WTC11 (cell line): ENCODE data around the gene TNFAIP2. TPM values are rescaled to one million over a fixed set of nuclear protein-coding genes. Genes with fewer than 3 reads are reported as not detected.

Source experiments
- ATAC-seq: fragments of 200-7000 bp; cut with Tn5 transposase; 2 replicates; pipeline ENCODE4 v1.10.0; 2021; ENCODE audit warnings: mild to moderate bottlenecking, moderate library complexity
- CTCF ChIA-PET: fragments of 300-600 bp; sonication (Branson Sonifier 250); formaldehyde crosslinking; loops from one replicate; lab custom pipeline; 2021; ENCODE audit warnings: antibody characterized with exemption; lab: Charles Lee
- POLR2A ChIA-PET: fragments of 350-600 bp; sonication (Branson Sonifier 250); formaldehyde crosslinking; loops from one replicate; lab custom pipeline; 2021; ENCODE audit warnings: antibody characterized with exemption; lab: Charles Lee
- DNase-seq: peaks from one replicate; pipeline ENCODE4 v3.0.0; 2021; ENCODE audit warnings: low spot score
- H3K27ac Mint-ChIP-seq: 2 replicates; pipeline ENCODE4 v1.8.0; 2021; ENCODE audit warnings: mixed read lengths
- H3K27me3 Mint-ChIP-seq: 2 replicates; pipeline ENCODE4 v1.8.0; 2021; ENCODE audit warnings: low read depth, mild to moderate bottlenecking, moderate library complexity, mixed read lengths
- H3K36me3 Mint-ChIP-seq: 2 replicates; pipeline ENCODE4 v1.8.0; 2021; ENCODE audit warnings: mixed read lengths
- H3K4me1 Mint-ChIP-seq: 2 replicates; pipeline ENCODE4 v1.8.0; 2022; ENCODE audit warnings: mixed read lengths
- H3K4me3 Mint-ChIP-seq: 2 replicates; pipeline ENCODE4 v1.8.0; 2021; ENCODE audit warnings: mild to moderate bottlenecking, moderate library complexity, mixed read lengths
- H3K9me3 Mint-ChIP-seq: 2 replicates; pipeline ENCODE4 v1.8.0; 2021; ENCODE audit warnings: mixed read lengths
- ATF3 ChIP-seq: sonication (generic); formaldehyde crosslinking; conservative IDR thresholded peaks from 2 replicates; pipeline ENCODE4 v1.8.1; 2022; ENCODE audit warnings: mild to moderate bottlenecking, missing genetic modification reagents
- ATF6 ChIP-seq: sonication (generic); formaldehyde crosslinking; IDR thresholded peaks from 2 replicates; pipeline ENCODE4 v1.8.1; 2023; ENCODE audit warnings: mild to moderate bottlenecking, missing genetic modification reagents
- ETV6 ChIP-seq: sonication (generic); formaldehyde crosslinking; IDR thresholded peaks from 2 replicates; pipeline ENCODE4 v1.8.1; 2022; ENCODE audit warnings: mild to moderate bottlenecking, missing genetic modification reagents
- FOXJ3 ChIP-seq: sonication (generic); formaldehyde crosslinking; IDR thresholded peaks from 2 replicates; pipeline ENCODE4 v1.9.0; 2021; ENCODE audit warnings: missing genetic modification reagents, mild to moderate bottlenecking, borderline replicate concordance
- IRF1 ChIP-seq: sonication (generic); formaldehyde crosslinking; IDR thresholded peaks from 2 replicates; pipeline ENCODE4 v1.8.0; 2023; ENCODE audit warnings: missing genetic modification reagents
- KAT7 ChIP-seq: sonication (generic); formaldehyde crosslinking; IDR thresholded peaks from 2 replicates; pipeline ENCODE4 v1.8.1; 2023; ENCODE audit warnings: missing genetic modification reagents, mild to moderate bottlenecking, borderline replicate concordance
- NR1H2 ChIP-seq: sonication (generic); formaldehyde crosslinking; IDR thresholded peaks from 2 replicates; pipeline ENCODE4 v1.9.0; 2021; ENCODE audit warnings: mild to moderate bottlenecking, moderate library complexity, missing genetic modification reagents
- NR2C2 ChIP-seq: sonication (generic); formaldehyde crosslinking; IDR thresholded peaks from 2 replicates; pipeline ENCODE4 v1.8.0; 2022; ENCODE audit warnings: mild to moderate bottlenecking, missing genetic modification reagents
- OVOL2 ChIP-seq: fragments of 250-450 bp; sonication (Bioruptor Pico); IDR thresholded peaks from 2 replicates; pipeline ENCODE4 v1.9.0; 2021; ENCODE audit warnings: mild to moderate bottlenecking, borderline replicate concordance
- PRRX2 ChIP-seq: fragments of 250-450 bp; sonication (Bioruptor Pico); IDR thresholded peaks from 2 replicates; pipeline ENCODE4 v1.8.0; 2021; ENCODE audit warnings: mild to moderate bottlenecking
- RELA ChIP-seq: sonication (generic); formaldehyde crosslinking; IDR thresholded peaks from 2 replicates; pipeline ENCODE4 v1.8.1; 2022; ENCODE audit warnings: missing genetic modification reagents, mild to moderate bottlenecking, borderline replicate concordance
- RORB ChIP-seq: fragments of 250-450 bp; sonication (Bioruptor Pico); IDR thresholded peaks from 2 replicates; pipeline ENCODE4 v1.9.0; 2021; ENCODE audit warnings: mild to moderate bottlenecking
- SOX15 ChIP-seq: fragments of 250-450 bp; sonication (Bioruptor Pico); IDR thresholded peaks from 2 replicates; pipeline ENCODE4 v1.9.0; 2021; ENCODE audit warnings: mild to moderate bottlenecking
- TEAD1 ChIP-seq: sonication (generic); formaldehyde crosslinking; IDR thresholded peaks from 2 replicates; pipeline ENCODE4 v1.8.0; 2022; ENCODE audit warnings: mild to moderate bottlenecking, missing genetic modification reagents
- ZNF263 ChIP-seq: sonication (generic); formaldehyde crosslinking; IDR thresholded peaks from 2 replicates; pipeline ENCODE4 v1.8.1; 2022; ENCODE audit warnings: low read depth, mild to moderate bottlenecking, moderate library complexity, missing genetic modification reagents
- ZNF423 ChIP-seq: fragments of 250-450 bp; sonication (Bioruptor Pico); IDR thresholded peaks from 2 replicates; pipeline ENCODE4 v2.1.2; 2022; ENCODE audit warnings: mild to moderate bottlenecking, moderate library complexity
- ZNF512 ChIP-seq: sonication (generic); formaldehyde crosslinking; IDR thresholded peaks from 2 replicates; pipeline ENCODE4 v1.8.1; 2022; ENCODE audit warnings: missing genetic modification reagents, borderline replicate concordance
- ZNF671 ChIP-seq: fragments of 250-450 bp; sonication (Bioruptor Pico); IDR thresholded peaks from 2 replicates; pipeline ENCODE4 v1.8.0; 2021; ENCODE audit warnings: mild to moderate bottlenecking
- total RNA-seq: library from RNA; stranded (reverse); gene quantifications from 3 replicates; pipeline ENCODE4 v1.2.3, GENCODE V29; 2021
- TF ChIP-seq, protein P1 (sequence below): sonication (generic); formaldehyde crosslinking; IDR thresholded peaks from 2 replicates; pipeline ENCODE4 v1.8.0; 2022; ENCODE audit warnings: mild to moderate bottlenecking, missing genetic modification reagents
- TF ChIP-seq, protein P2 (sequence below): sonication (generic); formaldehyde crosslinking; IDR thresholded peaks from 2 replicates; pipeline ENCODE4 v1.8.0; 2022; ENCODE audit warnings: mild to moderate bottlenecking, missing genetic modification reagents
- TF ChIP-seq, protein P3 (sequence below): sonication (generic); formaldehyde crosslinking; IDR thresholded peaks from 2 replicates; pipeline ENCODE4 v1.8.0; 2022; ENCODE audit warnings: mild to moderate bottlenecking, missing genetic modification reagents
- TF ChIP-seq, protein P4 (sequence below): fragments of 250-450 bp; sonication (Bioruptor Pico); IDR thresholded peaks from 2 replicates; pipeline ENCODE4 v1.9.0; 2021; ENCODE audit warnings: mild to moderate bottlenecking

The TNFAIP2 gene
- total RNA-seq, 1 experiment from 2014 or later, result 24.1 TPM

DNA sequence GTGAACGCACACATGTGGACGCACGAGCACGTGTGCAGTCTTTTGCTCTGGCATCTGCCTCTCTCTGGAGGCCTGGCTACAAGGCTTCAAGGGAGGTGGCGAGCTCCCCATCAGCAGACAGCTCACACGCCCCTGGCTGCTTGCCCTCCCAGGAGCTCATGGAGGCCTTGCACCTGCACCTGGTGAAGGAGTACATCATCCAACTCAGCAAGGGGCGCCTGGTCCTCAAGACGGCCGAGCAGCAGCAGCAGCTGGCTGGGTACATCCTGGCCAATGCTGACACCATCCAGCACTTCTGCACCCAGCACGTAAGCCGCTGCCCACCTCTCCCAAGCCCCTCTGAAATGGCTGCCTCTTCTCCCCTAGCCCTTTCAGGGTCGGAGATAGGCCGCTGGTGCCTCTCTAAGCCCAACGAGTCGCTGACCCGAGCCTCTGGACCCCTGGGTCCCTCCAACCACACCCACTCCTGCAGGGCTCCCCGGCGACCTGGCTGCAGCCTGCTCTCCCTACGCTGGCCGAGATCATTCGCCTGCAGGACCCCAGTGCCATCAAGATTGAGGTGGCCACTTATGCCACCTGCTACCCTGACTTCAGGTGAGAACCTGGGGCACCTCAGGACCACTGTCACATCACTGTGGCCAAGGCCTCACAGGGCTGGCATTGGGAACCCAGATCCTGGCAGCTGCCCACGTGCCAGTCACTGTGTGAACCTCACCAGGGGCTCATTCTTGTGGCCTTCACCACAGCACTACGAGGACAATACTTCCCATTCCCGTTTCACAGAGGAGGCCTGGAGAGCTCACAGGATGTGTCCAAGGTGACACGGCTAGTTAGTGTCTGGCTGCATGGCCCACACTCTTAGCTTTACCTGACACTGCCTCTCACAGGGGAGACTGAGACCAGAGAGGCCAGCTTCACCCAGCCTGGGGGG, 10.2 kb downstream of the TNFAIP2 start:
- no peak for ATAC-seq
- Mint-ChIP-seq H3K4me1 (peaks cover 17% of the 10 kb centered on the region), H3K36me3 (peaks cover 5% of the 10 kb centered on the region; the same call in 1 of the 2 replicates), H3K4me3 (no peak overlapping the region), H3K27ac (no peak overlapping the region), H3K27me3 (peaks cover 3% of the 10 kb centered on the region; the same call in 1 of the 2 replicates), H3K9me3 (no peaks in the 10 kb centered on the region)
- ChIA-PET POLR2A (interaction anchor here (0.5 kb wide), 1 partner anchor 225 kb away, joined by 3 read pairs; no protein-coding TSS in a partner anchor), CTCF (interaction anchor here (12.3 kb wide), 1 partner anchor 29 kb away, joined by 199 read pairs; no protein-coding TSS in a partner anchor)
- no peak for DNase-seq
- TF ChIP-seq ATF6 (CRISPR knock-in tag), result no peak
- TF ChIP-seq IRF1 (CRISPR knock-in tag), result no peak
- TF ChIP-seq TEAD1 (CRISPR knock-in tag), result no peak
- TF ChIP-seq ETV6, result no peak
- TF ChIP-seq, protein P1, sequence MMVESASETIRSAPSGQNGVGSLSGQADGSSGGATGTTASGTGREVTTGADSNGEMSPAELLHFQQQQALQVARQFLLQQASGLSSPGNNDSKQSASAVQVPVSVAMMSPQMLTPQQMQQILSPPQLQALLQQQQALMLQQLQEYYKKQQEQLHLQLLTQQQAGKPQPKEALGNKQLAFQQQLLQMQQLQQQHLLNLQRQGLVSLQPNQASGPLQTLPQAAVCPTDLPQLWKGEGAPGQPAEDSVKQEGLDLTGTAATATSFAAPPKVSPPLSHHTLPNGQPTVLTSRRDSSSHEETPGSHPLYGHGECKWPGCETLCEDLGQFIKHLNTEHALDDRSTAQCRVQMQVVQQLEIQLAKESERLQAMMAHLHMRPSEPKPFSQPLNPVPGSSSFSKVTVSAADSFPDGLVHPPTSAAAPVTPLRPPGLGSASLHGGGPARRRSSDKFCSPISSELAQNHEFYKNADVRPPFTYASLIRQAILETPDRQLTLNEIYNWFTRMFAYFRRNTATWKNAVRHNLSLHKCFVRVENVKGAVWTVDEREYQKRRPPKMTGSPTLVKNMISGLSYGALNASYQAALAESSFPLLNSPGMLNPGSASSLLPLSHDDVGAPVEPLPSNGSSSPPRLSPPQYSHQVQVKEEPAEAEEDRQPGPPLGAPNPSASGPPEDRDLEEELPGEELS, result no peak
- TF ChIP-seq, protein P2, sequence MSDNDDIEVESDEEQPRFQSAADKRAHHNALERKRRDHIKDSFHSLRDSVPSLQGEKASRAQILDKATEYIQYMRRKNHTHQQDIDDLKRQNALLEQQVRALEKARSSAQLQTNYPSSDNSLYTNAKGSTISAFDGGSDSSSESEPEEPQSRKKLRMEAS (CRISPR knock-in tag), result no peak
- no peak for TF ChIP-seq RORB (CRISPR knock-in tag)
- TF ChIP-seq ZNF263 (CRISPR knock-in tag), result no peak

GRCh38 chr14:103134405-103134804, 11.1 kb downstream of the TNFAIP2 start:
- Mint-ChIP-seq H3K4me3 (no peak overlapping the region), H3K36me3 (peaks cover 5% of the 10 kb centered on the region; the same call in 1 of the 2 replicates), H3K4me1 (peaks cover 19% of the 10 kb centered on the region), H3K27ac (no peak overlapping the region; the same call in 1 of the 2 replicates), H3K27me3 (peaks cover 7% of the 10 kb centered on the region), H3K9me3 (no peaks in the 10 kb centered on the region)
- ChIA-PET POLR2A (no interaction called here), CTCF (interaction anchor here (12.3 kb wide), 1 partner anchor 30 kb away, joined by 199 read pairs; no protein-coding TSS in a partner anchor)
- no peak for ATAC-seq
- DNase-seq, result no peak
- TF ChIP-seq NR1H2 (CRISPR knock-in tag) (no peak), NR2C2 (CRISPR knock-in tag) (no peak)

DNA sequence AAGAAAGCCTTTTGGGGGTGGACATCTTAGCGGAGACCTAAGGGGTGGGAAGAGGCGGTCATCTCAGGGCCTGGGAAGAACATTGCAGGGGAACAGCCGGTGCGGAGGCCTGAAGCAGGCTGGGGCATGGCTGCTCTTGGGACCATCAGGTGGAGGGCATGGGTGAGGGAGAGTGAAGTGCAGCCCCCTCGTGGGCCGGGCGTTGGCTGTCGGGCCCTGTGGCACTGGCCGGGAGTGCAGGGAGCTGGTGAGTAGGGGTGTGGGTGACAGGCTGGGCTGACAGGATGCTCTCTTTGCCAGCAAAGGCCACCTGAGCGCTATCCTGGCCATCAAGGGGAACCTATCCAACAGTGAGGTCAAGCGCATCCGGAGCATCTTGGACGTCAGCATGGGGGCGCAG, 11.7 kb downstream of the TNFAIP2 start:
- peaks cover 5% of the 10 kb centered on the region; the same call in 1 of the 2 replicates for H3K36me3 Mint-ChIP-seq
- POLR2A ChIA-PET, result no interaction called here
- no peak for DNase-seq
- TF ChIP-seq ATF3 (no peak), FOXJ3 (CRISPR knock-in tag) (no peak), ZNF512 (CRISPR knock-in tag) (no peak), SOX15 (no peak), RELA (no peak), PRRX2 (CRISPR knock-in tag) (no peak), OVOL2 (CRISPR knock-in tag) (no peak), KAT7 (CRISPR knock-in tag) (no peak), ZNF671 (CRISPR knock-in tag) (no peak), ZNF423 (no peak)
- TF ChIP-seq, protein P3, sequence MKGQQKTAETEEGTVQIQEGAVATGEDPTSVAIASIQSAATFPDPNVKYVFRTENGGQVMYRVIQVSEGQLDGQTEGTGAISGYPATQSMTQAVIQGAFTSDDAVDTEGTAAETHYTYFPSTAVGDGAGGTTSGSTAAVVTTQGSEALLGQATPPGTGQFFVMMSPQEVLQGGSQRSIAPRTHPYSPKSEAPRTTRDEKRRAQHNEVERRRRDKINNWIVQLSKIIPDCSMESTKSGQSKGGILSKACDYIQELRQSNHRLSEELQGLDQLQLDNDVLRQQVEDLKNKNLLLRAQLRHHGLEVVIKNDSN (CRISPR knock-in tag), result no peak
- TF ChIP-seq, protein P2 (CRISPR knock-in tag), result no peak
- TF ChIP-seq, protein P4, sequence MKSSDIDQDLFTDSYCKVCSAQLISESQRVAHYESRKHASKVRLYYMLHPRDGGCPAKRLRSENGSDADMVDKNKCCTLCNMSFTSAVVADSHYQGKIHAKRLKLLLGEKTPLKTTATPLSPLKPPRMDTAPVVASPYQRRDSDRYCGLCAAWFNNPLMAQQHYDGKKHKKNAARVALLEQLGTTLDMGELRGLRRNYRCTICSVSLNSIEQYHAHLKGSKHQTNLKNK, result no peak

More for the DNA sequence above, 11.7 kb downstream of the TNFAIP2 start:
- Mint-ChIP-seq H3K4me1 (peaks cover 24% of the 10 kb centered on the region), H3K27me3 (peaks cover 12% of the 10 kb centered on the region), H3K4me3 (no peak overlapping the region), H3K27ac (peak overlapping the region; percentile 11; the same call in 1 of the 2 replicates), H3K9me3 (no peaks in the 10 kb centered on the region)
- ATAC-seq, result no peak
- CTCF ChIA-PET, result interaction anchor here (1.0 to 6.7 kb wide), 2 partner anchors 8 to 32 kb away, joined by 3 to 126 read pairs; no protein-coding TSS in a partner anchor
